H1 (cell line): ENCODE results near the gene CRTC1. TPM values are rescaled to one million over a fixed set of nuclear protein-coding genes. Genes with fewer than 3 reads are reported as not detected.

Experiments
- CTCF ChIA-PET: fragments of 300-600 bp; sonication (Branson Sonifier 250); formaldehyde crosslinking; loops from one replicate; lab custom pipeline; 2021; ENCODE audit not compliant: partially characterized antibody; lab: Charles Lee
- POLR2A ChIA-PET: fragments of 300-600 bp; sonication (Branson Sonifier 250); formaldehyde crosslinking; loops from one replicate; lab custom pipeline; 2021; ENCODE audit warnings: inconsistent platforms; ENCODE audit not compliant: partially characterized antibody; lab: Charles Lee
- DNase-seq, 2 experiments: peaks; one replicate each; pipeline versions ENCODE4 v3.0.0 to v3.0.0-alpha.2; 2010 to 2022; ENCODE audit warnings: low spot score in 2 of 2, low read depth in 1 of 2, mixed read lengths in 1 of 2
- FAIRE-seq: peaks from 2 replicates; lab custom pipeline; 2011; peaks lifted over from hg19 to GRCh38; lab: Jason Lieb, UNC
- H2AFZ ChIP-seq: 2 replicates; pipeline ENCODE4 v1.8.1; 2012; ENCODE audit warnings: low read length, inconsistent platforms
- H2AK5ac ChIP-seq: 2 replicates; pipeline ENCODE4 v1.6.1; 2013; ENCODE audit warnings: low read depth, low read length
- H2BK120ac ChIP-seq: replicated peaks from 2 replicates; pipeline ENCODE3; 2013; ENCODE audit warnings: low read depth, low read length, inconsistent platforms
- H2BK12ac ChIP-seq: 2 replicates; pipeline ENCODE4 v1.6.1; 2013; ENCODE audit warnings: low read depth, low read length
- H2BK15ac ChIP-seq: 2 replicates; pipeline ENCODE4 v1.6.1; 2013; ENCODE audit warnings: low read length
- H2BK20ac ChIP-seq: 2 replicates; pipeline ENCODE4 v1.6.1; 2013; ENCODE audit warnings: low read length
- H2BK5ac ChIP-seq: 2 replicates; pipeline ENCODE4 v1.6.1; 2013; ENCODE audit warnings: low read depth, low read length
- H3K14ac ChIP-seq: 2 replicates; pipeline ENCODE4 v1.6.1; 2013; ENCODE audit warnings: inconsistent platforms; ENCODE audit not compliant: insufficient read length
- H3K18ac ChIP-seq: 2 replicates; pipeline ENCODE4 v1.6.1; 2013; ENCODE audit warnings: low read length; ENCODE audit errors: extremely low read depth
- H3K23ac ChIP-seq: 2 replicates; pipeline ENCODE4 v1.6.1; 2013; ENCODE audit warnings: inconsistent platforms; ENCODE audit not compliant: insufficient read length
- H3K23me2 ChIP-seq: 2 replicates; pipeline ENCODE4 v1.6.1; 2013; ENCODE audit warnings: low read depth, low read length
- H3K27ac ChIP-seq: 2 replicates; pipeline ENCODE4 v1.6.1; 2011; ENCODE audit warnings: low read depth, low read length, inconsistent platforms
- H3K27me3 ChIP-seq, 4 experiments: replicated peaks in 1 of 4; 1 replicate in 1 of 4; 2 replicates in 3 of 4; pipeline versions ENCODE4 v1.6.1 to v1.8.1; 2011 to 2013; ENCODE audit warnings: low read length in 3 of 4, mild to moderate bottlenecking in 3 of 4, inconsistent platforms in 2 of 4, mixed read lengths in 2 of 4, moderate library complexity in 1 of 4; ENCODE audit not compliant: control insufficient read depth in 3 of 4, insufficient read depth in 3 of 4; ENCODE audit errors: extremely low read depth in 1 of 4
- H3K36me3 ChIP-seq, 4 experiments: 2 replicates each; pipeline versions ENCODE4 v1.6.1 to v1.8.1; 2011 to 2013; ENCODE audit warnings: mild to moderate bottlenecking in 4 of 4, low read length in 3 of 4, moderate library complexity in 2 of 4, control low read depth in 1 of 4, inconsistent platforms in 1 of 4; ENCODE audit not compliant: insufficient read depth in 4 of 4, control insufficient read depth in 2 of 4
- H3K4ac ChIP-seq: replicated peaks from 2 replicates; pipeline ENCODE3; 2013; ENCODE audit warnings: low read length, low read depth, mixed read lengths, inconsistent platforms; ENCODE audit not compliant: insufficient read length
- H3K4me1 ChIP-seq, 4 experiments: replicated peaks in 1 of 4; 1 replicate in 1 of 4; 2 replicates in 3 of 4; pipeline versions ENCODE4 v1.6.1 to v1.8.1; 2011 to 2013; ENCODE audit warnings: low read length in 3 of 4, inconsistent platforms in 2 of 4, mixed read lengths in 1 of 4; ENCODE audit not compliant: insufficient read depth in 4 of 4, control insufficient read depth in 3 of 4
- H3K4me2 ChIP-seq, 2 experiments: 2 replicates each; pipeline versions ENCODE4 v1.6.1 to v1.8.1; 2011 to 2013; ENCODE audit warnings: low read depth in 2 of 2, low read length in 2 of 2, control low read depth in 1 of 2, inconsistent platforms in 1 of 2, mild to moderate bottlenecking in 1 of 2; ENCODE audit not compliant: insufficient read depth in 1 of 2
- H3K4me3 ChIP-seq, 4 experiments: fragments of 200-600, 300-600 bp in 1 of 4; sonication (generic), shearing (Covaris generic), sonication (Bioruptor Twin) in 1 of 4; 2 replicates each; pipeline versions ENCODE4 v1.5.1 to v1.8.1; 2011 to 2016; ENCODE audit warnings: low read length in 4 of 4, low read depth in 3 of 4, control low read depth in 2 of 4, inconsistent platforms in 2 of 4, mild to moderate bottlenecking in 2 of 4, mixed read lengths in 1 of 4, moderate library complexity in 1 of 4; ENCODE audit not compliant: insufficient read depth in 2 of 4; ENCODE audit errors: extremely low read depth in 1 of 4
- H3K56ac ChIP-seq: replicated peaks from 2 replicates; pipeline ENCODE3; 2013; ENCODE audit warnings: low read depth, mild to moderate bottlenecking, mixed read lengths, low read length, inconsistent platforms; ENCODE audit not compliant: insufficient read length
- H3K79me1 ChIP-seq: 2 replicates; pipeline ENCODE4 v1.6.1; 2013; ENCODE audit warnings: low read depth, low read length, control low read depth
- H3K79me2 ChIP-seq, 2 experiments: 2 replicates each; pipeline versions ENCODE4 v1.6.1 to v1.8.1; 2012 to 2013; ENCODE audit warnings: low read length in 2 of 2, mild to moderate bottlenecking in 2 of 2, inconsistent platforms in 1 of 2; ENCODE audit not compliant: insufficient read depth in 2 of 2, control insufficient read depth in 1 of 2
- H3K9ac ChIP-seq, 4 experiments: replicated peaks in 1 of 4; 1 replicate in 1 of 4; 2 replicates in 3 of 4; pipeline versions ENCODE4 v1.6.1 to v1.8.1; 2011 to 2013; ENCODE audit warnings: low read depth in 3 of 4, low read length in 3 of 4, control low read depth in 2 of 4, mild to moderate bottlenecking in 2 of 4, moderate library complexity in 2 of 4, inconsistent platforms in 1 of 4; ENCODE audit errors: extremely low read depth in 1 of 4
- H3K9me3 ChIP-seq, 2 experiments: 2 replicates each; pipeline versions ENCODE4 v1.6.1 to v1.8.1; 2012 to 2013; ENCODE audit warnings: mild to moderate bottlenecking in 2 of 2, moderate library complexity in 2 of 2, control low read depth in 1 of 2, inconsistent platforms in 1 of 2, low read depth in 1 of 2, low read length in 1 of 2, mixed read lengths in 1 of 2; ENCODE audit not compliant: insufficient read depth in 2 of 2
- H4K20me1 ChIP-seq, 2 experiments: replicated peaks in 1 of 2; 2 replicates each; pipeline versions ENCODE3 to v1.8.1; 2011 to 2013; ENCODE audit warnings: inconsistent platforms in 2 of 2, low read length in 2 of 2, mild to moderate bottlenecking in 1 of 2; ENCODE audit not compliant: insufficient read depth in 2 of 2, control insufficient read depth in 1 of 2
- H4K5ac ChIP-seq: 2 replicates; pipeline ENCODE4 v1.6.1; 2013; ENCODE audit warnings: low read length, low read depth, mixed read lengths, inconsistent platforms; ENCODE audit not compliant: insufficient read length
- H4K8ac ChIP-seq: 2 replicates; pipeline ENCODE4 v1.8.0; 2013; ENCODE audit warnings: mild to moderate bottlenecking, moderate library complexity, low read length, inconsistent platforms; ENCODE audit not compliant: insufficient read depth; ENCODE audit errors: extremely low read depth
- H4K91ac ChIP-seq: replicated peaks from 2 replicates; pipeline ENCODE3; 2013; ENCODE audit warnings: low read length, mixed read lengths, inconsistent platforms; ENCODE audit not compliant: insufficient read length
- CBX5 ChIP-seq: fragments of 300-800, 300-1000 bp; sonication (generic); IDR thresholded peaks from 2 replicates; pipeline ENCODE4 v1.7.1; 2016; ENCODE audit warnings: antibody characterized with exemption, low read length, low read depth
- CHD2 ChIP-seq: IDR thresholded peaks from 2 replicates; pipeline ENCODE4 v1.6.1; 2012; ENCODE audit warnings: low read length, improper control_type of control experiment
- CTBP2 ChIP-seq: IDR thresholded peaks from 2 replicates; pipeline ENCODE4 v1.7.0; 2011; ENCODE audit warnings: borderline replicate concordance, mild to moderate bottlenecking, moderate library complexity, mixed read lengths, low read length; ENCODE audit not compliant: insufficient read depth, insufficient read length
- EP300 ChIP-seq, 2 experiments: IDR thresholded peaks; 1 replicate in 1 of 2; 2 replicates in 1 of 2; pipeline ENCODE4 v1.6.1; 2011 to 2012; ENCODE audit warnings: low read depth in 2 of 2, low read length in 2 of 2, mild to moderate bottlenecking in 2 of 2, borderline replicate concordance in 1 of 2, inconsistent platforms in 1 of 2, moderate library complexity in 1 of 2
- HDAC2 ChIP-seq, 2 experiments: fragments of 300-600 bp in 1 of 2; sonication (generic) in 1 of 2; IDR thresholded peaks; 2 replicates each; pipeline ENCODE4 v1.6.1; 2011 to 2012; ENCODE audit warnings: low read depth in 2 of 2, low read length in 2 of 2, mild to moderate bottlenecking in 2 of 2, moderate library complexity in 2 of 2, borderline replicate concordance in 1 of 2, inconsistent platforms in 1 of 2
- HDAC6 ChIP-seq: IDR thresholded peaks from one replicate; pipeline ENCODE4 v1.7.1; 2012; ENCODE audit warnings: low read depth, mild to moderate bottlenecking, inconsistent platforms, low read length, moderate library complexity
- MAX ChIP-seq: IDR thresholded peaks from 2 replicates; pipeline ENCODE4 v1.6.1; 2012; ENCODE audit warnings: inconsistent platforms
- NRF1 ChIP-seq: IDR thresholded peaks from 2 replicates; pipeline ENCODE4 v1.6.1; 2011; ENCODE audit warnings: mild to moderate bottlenecking, low read depth, low read length, improper control_type of control experiment
- RAD21 ChIP-seq, 2 experiments: IDR thresholded peaks in 1 of 2; conservative IDR thresholded peaks in 1 of 2; 2 replicates each; pipeline ENCODE4 v1.6.1; 2011; ENCODE audit warnings: low read depth in 2 of 2, low read length in 2 of 2, improper control_type of control experiment in 1 of 2, inconsistent platforms in 1 of 2, mild to moderate bottlenecking in 1 of 2, moderate library complexity in 1 of 2
- RBBP5 ChIP-seq: IDR thresholded peaks from 2 replicates; pipeline ENCODE4 v1.7.1; 2012; ENCODE audit warnings: low read depth, mild to moderate bottlenecking, inconsistent platforms, low read length, moderate library complexity, borderline replicate concordance
- SUZ12 ChIP-seq: fragments of 200-600 bp; sonication (generic); IDR thresholded peaks from 2 replicates; pipeline ENCODE4 v1.6.1; 2012; ENCODE audit warnings: mild to moderate bottlenecking, inconsistent platforms, low read length, moderate library complexity, mixed read lengths
- WGBS, 2 experiments: shearing (Covaris generic) in 1 of 2; methylation state at CpG; one replicate each; pipeline versions ENCODE4 v1.1.6 to v1.1.7; 2013 to 2015; ENCODE audit warnings: low lambda C conversion rate in 2 of 2, mixed read lengths in 2 of 2, inconsistent platforms in 1 of 2, low coverage in 1 of 2, missing lambda C conversion rate in 1 of 2; ENCODE audit not compliant: insufficient replicate concordance in 2 of 2, insufficient coverage in 1 of 2, insufficient read length in 1 of 2; ENCODE audit errors: extremely low coverage in 1 of 2, missing lambda C conversion rate in 1 of 2; 5-methylcytosine and 5-hydroxymethylcytosine counted together
- polyA plus RNA-seq, 7 experiments: library from polyadenylated mRNA; depleted of rRNA in 3 of 7; stranded (reverse) in 5 of 7; unstranded in 2 of 7; fragments of >200 nt in 5 of 7; fragments of 200-250 nt in 2 of 7; gene quantifications; 1 replicate in 5 of 7; 2 replicates in 1 of 7; 4 replicates in 1 of 7; pipeline versions ENCODE4 v1.2.1 to v1.2.3, GENCODE V29; 2011 to 2013; ENCODE audit warnings: missing spikeins in 2 of 7, mixed read lengths in 2 of 7
- total RNA-seq: library from RNA; stranded (reverse); fragmentation: NEBNext Ultra II Directional; extraction: Animal tissue kit (Norgen Biotek cat#: 25700); gene quantifications from 2 replicates; pipeline ENCODE4 v1.2.1, GENCODE V29; 2021

CRTC1 gene
- total and polyA plus RNA-seq, 2 of the 8 experiments (the other 6 are each of a cell fraction or from before 2014, with no cell fraction given): 2.9 to 8.5 TPM

- Histone ChIP-seq H3K9me3 (no peaks in the 10 kb centered on the region), H4K91ac (no peak overlapping the region), H2BK12ac (no peak overlapping the region), H2AFZ (no peak overlapping the region), H3K18ac (no peak overlapping the region), H2BK20ac (no peak overlapping the region), H2BK120ac (no peak overlapping the region), H2BK5ac (no peak overlapping the region), H3K14ac (no peak overlapping the region), H3K9ac (no peak overlapping the region), H3K4me3 (no peak overlapping the region), H2AK5ac (no peak overlapping the region), H3K27me3 (no peaks in the 10 kb centered on the region), H4K8ac (no peak overlapping the region), H2BK15ac (no peak overlapping the region), H3K4me1 (peaks cover 0 to 3% (median 0%) of the 10 kb centered on the region in 4 experiments; a peak in 1 of 7 replicates), H3K4me2 (no peak overlapping the region), H3K79me2 (peaks cover 0 to 3% of the 10 kb centered on the region in 2 experiments; a peak in 1 of 4 replicates), H3K23ac (no peak overlapping the region), H3K36me3 (no peaks in the 10 kb centered on the region), H3K56ac (no peak overlapping the region), H3K79me1 (peaks cover 3% of the 10 kb centered on the region), H4K20me1 (peaks cover 8 to 29% of the 10 kb centered on the region in 2 experiments), H3K23me2 (0 out of 2 replicates have a peak, but pooled peaks cover 2% of the 10 kb centered on the region), H4K5ac (no peak overlapping the region), H3K27ac (no peak overlapping the region), H3K4ac (no peak overlapping the region)
- DNase-seq (no peak), FAIRE-seq (no peak)
- WGBS, 2 experiments: 93% methylated on average over 16 of the region's 18 CpGs; no CpG with 5 or more reads in 1 of the 2 experiments
- ChIA-PET POLR2A (interaction anchor here (1.4 kb wide), 1 partner anchor 10 kb away, joined by 3 read pairs; no protein-coding TSS in a partner anchor), CTCF (interaction anchor here (0.8 to 1.3 kb wide), 3 partner anchors 11 to 123 kb away, joined by 3 to 4 read pairs (median 3); no protein-coding TSS in a partner anchor)
- TF ChIP-seq EP300 (IDR thresholded peaks at IDR 0.05; ENCODE audit: borderline replicate concordance in 1 of 2, low read depth in 2 of 2, low read length in 2 of 2): no peak
- TF ChIP-seq SUZ12: no peak
- TF ChIP-seq CTBP2: no peak
- no peak for TF ChIP-seq CHD2
- no peak for TF ChIP-seq RAD21 (IDR thresholded peaks at IDR 0.05 in 1 of 2, conservative IDR thresholded peaks at IDR 0.05 in 1 of 2; ENCODE audit: low read depth in 2 of 2, low read length in 2 of 2)
- no peak for TF ChIP-seq HDAC6
- no peak for TF ChIP-seq MAX
- TF ChIP-seq CBX5: no peak
- TF ChIP-seq NRF1: no peak
- no peak for TF ChIP-seq RBBP5
- no peak for TF ChIP-seq HDAC2 (IDR thresholded peaks at IDR 0.05; ENCODE audit: borderline replicate concordance in 1 of 2, low read depth in 2 of 2, low read length in 2 of 2)
Measured at GRCh38 chr19:18713550-18714117, 30.2 kb downstream of the CRTC1 start.
